Adipocyte (in vitro differentiated cells): Measurements from ENCODE around the gene SLC8A1.

ENCODE experiments used
- DNase-seq: peaks from one replicate; pipeline ENCODE4 v3.0.0-alpha.2; 2015; ENCODE audit warnings: low read depth
- H3K27me3 ChIP-seq: replicated peaks from 2 replicates; pipeline ENCODE4 v1.7.0; 2013; ENCODE audit warnings: mild to moderate bottlenecking, low read length, moderate library complexity; ENCODE audit not compliant: control insufficient read depth, insufficient read depth
- H3K36me3 ChIP-seq: 2 replicates; pipeline ENCODE4 v1.7.0; 2013; ENCODE audit warnings: low read length, mild to moderate bottlenecking, moderate library complexity; ENCODE audit not compliant: control insufficient read depth, insufficient read depth, severe bottlenecking
- H3K4me1 ChIP-seq: 2 replicates; pipeline ENCODE4 v1.7.0; 2013; ENCODE audit warnings: mild to moderate bottlenecking, low read length, moderate library complexity; ENCODE audit not compliant: control insufficient read depth, insufficient read depth
- H3K4me3 ChIP-seq: 2 replicates; pipeline ENCODE4 v1.7.0; 2013; ENCODE audit warnings: mild to moderate bottlenecking, low read length, moderate library complexity
- H3K9ac ChIP-seq: 2 replicates; pipeline ENCODE4 v1.7.0; 2013; ENCODE audit warnings: mild to moderate bottlenecking, low read length, moderate library complexity
- H3K9me3 ChIP-seq: 2 replicates; pipeline ENCODE4 v1.7.0; 2013; ENCODE audit warnings: mild to moderate bottlenecking, low read length, moderate library complexity; ENCODE audit not compliant: control insufficient read depth

The SLC8A1 gene

DNA sequence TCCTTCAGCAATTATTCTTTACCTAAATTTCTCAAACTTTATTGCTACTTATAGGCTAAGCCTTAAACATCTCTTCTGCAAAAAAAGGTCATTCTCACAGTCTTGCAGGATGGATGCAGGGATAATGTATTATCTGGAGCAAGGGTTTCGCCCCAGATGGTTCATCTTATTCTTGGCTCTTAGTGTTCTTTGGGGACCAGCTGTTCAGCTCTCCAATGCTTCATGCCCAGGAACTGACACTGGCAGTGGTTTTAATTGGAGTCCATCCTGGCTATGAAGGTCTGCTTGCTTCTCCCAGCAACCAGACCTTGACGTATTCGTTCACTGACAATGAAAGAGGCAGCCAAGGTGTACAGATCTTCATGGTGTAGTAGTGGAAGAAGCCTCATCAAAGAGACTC, 331.9 kb downstream of the SLC8A1 start:
- no peaks in the 10 kb centered on the region for H3K27me3 ChIP-seq
- no peaks in the 10 kb centered on the region for H3K36me3 ChIP-seq
- H3K4me1 ChIP-seq: peaks cover 10% of the 10 kb centered on the region
- DNase-seq: no peak
- no peak overlapping the region for H3K9ac ChIP-seq
- no peak overlapping the region for H3K4me3 ChIP-seq
- no peaks in the 10 kb centered on the region for H3K9me3 ChIP-seq

GRCh38 chr2:40118622-40119021, 333.3 kb downstream of the SLC8A1 start:
- peaks cover under 1% of the 10 kb centered on the region for H3K4me1 ChIP-seq
- H3K27me3 ChIP-seq: no peaks in the 10 kb centered on the region
- H3K9ac ChIP-seq: no peak overlapping the region
- no peaks in the 10 kb centered on the region for H3K36me3 ChIP-seq
- no peak for DNase-seq
- H3K9me3 ChIP-seq: no peaks in the 10 kb centered on the region
- H3K4me3 ChIP-seq: no peak overlapping the region

GRCh38 chr2:40115894-40116293, 336.0 kb downstream of the SLC8A1 start:
- DNase-seq: no peak
- H3K27me3 ChIP-seq: no peaks in the 10 kb centered on the region
- H3K9me3 ChIP-seq: no peaks in the 10 kb centered on the region

DNA sequence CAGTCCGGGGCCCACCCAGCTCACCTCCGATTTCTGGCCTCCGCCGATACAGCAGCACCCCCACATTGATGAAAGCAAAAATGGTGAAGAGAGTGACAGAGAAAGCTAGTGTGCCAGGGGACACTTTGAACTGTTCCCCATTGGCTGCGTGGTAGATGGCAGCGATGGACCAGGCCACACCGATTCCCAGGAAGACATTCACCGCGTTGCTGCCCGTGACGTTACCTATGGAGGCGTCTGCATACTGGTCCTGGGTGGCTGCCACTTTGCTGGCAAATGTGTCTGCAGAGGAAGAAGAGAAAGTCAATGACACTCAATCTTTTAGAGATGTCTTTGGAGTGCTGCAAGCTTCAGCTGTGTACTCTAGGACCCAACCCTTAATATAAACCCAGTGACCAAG, 336.5 kb downstream of the SLC8A1 start:
- no peaks in the 10 kb centered on the region for H3K36me3 ChIP-seq

More at GRCh38 chr2:40115894-40116293, 336.0 kb downstream of the SLC8A1 start:
- Histone ChIP-seq H3K4me1 (no peaks in the 10 kb centered on the region), H3K4me3 (no peak overlapping the region), H3K9ac (no peak overlapping the region), H3K36me3 (no peaks in the 10 kb centered on the region)

GRCh38 chr2:40113997-40114396, 337.9 kb downstream of the SLC8A1 start:
- H3K36me3 ChIP-seq: no peaks in the 10 kb centered on the region
- no peak overlapping the region for H3K9ac ChIP-seq
- H3K4me1 ChIP-seq: no peaks in the 10 kb centered on the region
- H3K27me3 ChIP-seq: no peaks in the 10 kb centered on the region
- DNase-seq: no peak
- no peaks in the 10 kb centered on the region for H3K9me3 ChIP-seq
- H3K4me3 ChIP-seq: no peak overlapping the region

More for the DNA sequence above, 336.5 kb downstream of the SLC8A1 start:
- no peak overlapping the region for H3K4me3 ChIP-seq
- no peaks in the 10 kb centered on the region for H3K4me1 ChIP-seq
- H3K9me3 ChIP-seq: no peaks in the 10 kb centered on the region
- no peaks in the 10 kb centered on the region for H3K27me3 ChIP-seq
- no peak overlapping the region for H3K9ac ChIP-seq
- no peak for DNase-seq

GRCh38 chr2:40113272-40113968, 338.5 kb downstream of the SLC8A1 start:
- no peaks in the 10 kb centered on the region for H3K27me3 ChIP-seq
- no peak for DNase-seq
- H3K4me1 ChIP-seq: no peaks in the 10 kb centered on the region
- H3K9ac ChIP-seq: no peak overlapping the region
- H3K36me3 ChIP-seq: no peaks in the 10 kb centered on the region
- no peaks in the 10 kb centered on the region for H3K9me3 ChIP-seq
- H3K4me3 ChIP-seq: no peak overlapping the region

GRCh38 chr2:40109381-40109780, 342.5 kb downstream of the SLC8A1 start:
- H3K27me3 ChIP-seq: no peaks in the 10 kb centered on the region
- no peaks in the 10 kb centered on the region for H3K9me3 ChIP-seq
- no peaks in the 10 kb centered on the region for H3K4me1 ChIP-seq
- H3K9ac ChIP-seq: no peak overlapping the region
- no peak for DNase-seq
- H3K36me3 ChIP-seq: no peaks in the 10 kb centered on the region
- no peak overlapping the region for H3K4me3 ChIP-seq

GRCh38 chr2:40108851-40109250, 343.0 kb downstream of the SLC8A1 start:
- DNase-seq: no peak
- Histone ChIP-seq H3K9ac (no peak overlapping the region), H3K4me3 (no peak overlapping the region), H3K27me3 (no peaks in the 10 kb centered on the region), H3K9me3 (no peaks in the 10 kb centered on the region), H3K36me3 (no peaks in the 10 kb centered on the region), H3K4me1 (peaks cover 3% of the 10 kb centered on the region)

DNA sequence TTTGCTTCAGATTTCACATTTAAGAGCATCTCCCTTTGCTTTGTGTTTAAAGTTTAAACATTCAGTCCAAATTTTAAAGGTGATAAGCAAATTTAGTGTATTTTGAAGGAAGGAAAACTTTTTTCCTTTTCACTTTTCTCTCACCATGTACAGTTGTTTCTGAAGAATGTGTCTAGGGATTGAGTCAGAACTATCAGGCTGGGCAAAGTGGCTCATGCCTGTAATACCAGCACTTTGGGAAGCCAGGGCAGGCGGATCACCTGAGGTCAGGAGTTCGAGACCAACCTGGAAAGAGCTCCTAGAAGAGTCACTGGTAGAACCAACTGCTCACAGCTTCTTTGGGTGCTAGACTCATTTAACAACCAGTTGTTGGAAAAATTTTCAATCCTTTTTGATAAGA, 345.8 kb downstream of the SLC8A1 start:
- H3K27me3 ChIP-seq: no peaks in the 10 kb centered on the region

GRCh38 chr2:40105593-40105992, 346.3 kb downstream of the SLC8A1 start:
- H3K4me3 ChIP-seq: no peak overlapping the region
- H3K9ac ChIP-seq: no peak overlapping the region
- no peaks in the 10 kb centered on the region for H3K9me3 ChIP-seq

More for the DNA sequence above, 345.8 kb downstream of the SLC8A1 start:
- H3K9me3 ChIP-seq: no peaks in the 10 kb centered on the region
- DNase-seq: no peak
- H3K4me3 ChIP-seq: no peak overlapping the region
- H3K36me3 ChIP-seq: no peaks in the 10 kb centered on the region
- H3K9ac ChIP-seq: no peak overlapping the region
- H3K4me1 ChIP-seq: peaks cover 26% of the 10 kb centered on the region

GRCh38 chr2:40103590-40103989, 348.3 kb downstream of the SLC8A1 start:
- Histone ChIP-seq H3K4me3 (peak overlapping the region; percentile 55), H3K9ac (peak overlapping the region; percentile 3), H3K27me3 (no peaks in the 10 kb centered on the region), H3K9me3 (no peaks in the 10 kb centered on the region), H3K4me1 (peaks cover 32% of the 10 kb centered on the region), H3K36me3 (no peaks in the 10 kb centered on the region)
- peak; percentile 85 for DNase-seq

More at GRCh38 chr2:40105593-40105992, 346.3 kb downstream of the SLC8A1 start:
- Histone ChIP-seq H3K27me3 (no peaks in the 10 kb centered on the region), H3K36me3 (no peaks in the 10 kb centered on the region), H3K4me1 (peaks cover 31% of the 10 kb centered on the region)
- DNase-seq: peak; percentile 54

- Histone ChIP-seq H3K27me3 (no peaks in the 10 kb centered on the region), H3K36me3 (no peaks in the 10 kb centered on the region), H3K9me3 (no peaks in the 10 kb centered on the region), H3K4me3 (peak overlapping the region; percentile 55), H3K4me1 (peaks cover 34% of the 10 kb centered on the region), H3K9ac (peak overlapping the region; percentile 43)
- DNase-seq: peak; percentile 86
These were observed 348.7 kb downstream of the SLC8A1 start for GRCh38 chr2:40103163-40103562.
